ENCODE data around the gene ABCD1.
A peak's percentile ranks its signal among the peaks of the same experiment; 100 is the strongest.
"Not testable (repeated sequence)": the region's sequence is repeated elsewhere in the genome, so short reads cannot be mapped to it uniquely, and the experiment has no call there.

ABCD1 gene

GRCh38 chrX:153724252-153725038 lies at the start of gene ABCD1, which contains the start of gene BCAP31:
Gene ABCD1 (plus strand): TSS chrX:153724856. CDS start chrX:153725267, 411 bp downstream.
Gene BCAP31 (minus strand): TSS chrX:153724387. CDS start chrX:153723244, 1,143 bp downstream.
- no peak for TF ChIP-seq CTCF (IDR thresholded peaks at IDR 0.05; ENCODE audit: insufficient read depth, low read length, poor library complexity, severe bottlenecking)
- DNase-seq (ENCODE audit: extremely low read depth, insufficient read length): peak; percentile 93
- Histone ChIP-seq H3K27me3 (replicated peaks; ENCODE audit: control insufficient read depth, insufficient read depth, low read length) (no peaks in the 10 kb centered on the region), H3K36me3 (ENCODE audit: control insufficient read depth, insufficient read depth, low read length) (peaks cover 2% of the 10 kb centered on the region; the same call in 1 of the 2 replicates), H3K4me3 (replicated peaks; ENCODE audit: low read depth, low read length) (peak within 1 kb of the TSS; percentile 79)

GRCh38 chrX:153681175-153681574 lies 43.5 kb upstream of the ABCD1 start:
- H3K27me3 ChIP-seq (replicated peaks; ENCODE audit: control insufficient read depth, insufficient read depth, low read length): no peaks in the 10 kb centered on the region; the same call in 1 of the 2 replicates
- no peaks in the 10 kb centered on the region for H3K36me3 ChIP-seq (ENCODE audit: control insufficient read depth, insufficient read depth, low read length)
- no peak overlapping the region for H3K4me3 ChIP-seq (replicated peaks; ENCODE audit: low read depth, low read length)
- DNase-seq (ENCODE audit: extremely low read depth, insufficient read length): no peak
- TF ChIP-seq CTCF (IDR thresholded peaks at IDR 0.05; ENCODE audit: insufficient read depth, low read length, poor library complexity, severe bottlenecking): no peak

- not testable (repeated sequence) for H3K27me3 ChIP-seq (replicated peaks; ENCODE audit: control insufficient read depth, insufficient read depth, low read length); H3K4me3 ChIP-seq (replicated peaks; ENCODE audit: low read depth, low read length); H3K36me3 ChIP-seq (ENCODE audit: control insufficient read depth, insufficient read depth, low read length); DNase-seq (ENCODE audit: extremely low read depth, insufficient read length)
Measured at GRCh38 chrX:153683486-153683885, 41.2 kb upstream of the ABCD1 start.

- DNase-seq (ENCODE audit: extremely low read depth, insufficient read length): no peak
- TF ChIP-seq CTCF (IDR thresholded peaks at IDR 0.05; ENCODE audit: insufficient read depth, low read length, poor library complexity, severe bottlenecking): no peak
- Histone ChIP-seq H3K36me3 (ENCODE audit: control insufficient read depth, insufficient read depth, low read length) (no peaks in the 10 kb centered on the region), H3K27me3 (replicated peaks; ENCODE audit: control insufficient read depth, insufficient read depth, low read length) (no peaks in the 10 kb centered on the region; the same call in 1 of the 2 replicates), H3K4me3 (replicated peaks; ENCODE audit: low read depth, low read length) (no peak overlapping the region)
Measured at GRCh38 chrX:153684467-153685155, 40.0 kb upstream of the ABCD1 start.

GRCh38 chrX:153685156-153685536 lies 39.5 kb upstream of the ABCD1 start:
- no peak for DNase-seq (ENCODE audit: extremely low read depth, insufficient read length)
- Histone ChIP-seq H3K36me3 (ENCODE audit: control insufficient read depth, insufficient read depth, low read length) (no peaks in the 10 kb centered on the region), H3K4me3 (replicated peaks; ENCODE audit: low read depth, low read length) (no peak overlapping the region), H3K27me3 (replicated peaks; ENCODE audit: control insufficient read depth, insufficient read depth, low read length) (no peaks in the 10 kb centered on the region; the same call in 1 of the 2 replicates)
- TF ChIP-seq CTCF (IDR thresholded peaks at IDR 0.05; ENCODE audit: insufficient read depth, low read length, poor library complexity, severe bottlenecking): no peak
